CD4-positive, alpha-beta T cell treated with Interleukin-6 for 4 hours (primary cell): ENCODE results near the gene RNF126.
"Not testable (repeated sequence)": the region's sequence is repeated elsewhere in the genome, so short reads cannot be mapped to it uniquely, and the experiment has no call there.

Source experiments
- DNase-seq: peaks from one replicate; pipeline ENCODE4 v3.0.0-alpha.2; 2020; ENCODE audit warnings: mixed read lengths

The RNF126 gene

GRCh38 chr19:610801-611480, 52.1 kb downstream of the RNF126 start:
- DNase-seq, result peak; percentile 75

- peak; percentile 60 for DNase-seq
Measured at GRCh38 chr19:610071-610800, 52.8 kb downstream of the RNF126 start.

- DNase-seq, result no peak
Measured at GRCh38 chr19:609004-609346, 54.0 kb downstream of the RNF126 start.

GRCh38 chr19:608155-609003, 54.6 kb downstream of the RNF126 start:
- DNase-seq, result no peak

GRCh38 chr19:607301-608154, 55.5 kb downstream of the RNF126 start:
- no peak for DNase-seq

- DNase-seq, result not testable (repeated sequence)
Measured at GRCh38 chr19:605061-605971, 57.7 kb downstream of the RNF126 start.

- DNase-seq, result no peak
Measured at GRCh38 chr19:604355-604754, 58.7 kb downstream of the RNF126 start.

- DNase-seq, result not testable (repeated sequence)
Measured at GRCh38 chr19:603779-604178, 59.2 kb downstream of the RNF126 start.

- DNase-seq, result not testable (repeated sequence)
Measured at GRCh38 chr19:603302-603639, 59.7 kb downstream of the RNF126 start.

GRCh38 chr19:602391-603301, 60.4 kb downstream of the RNF126 start:
- no peak for DNase-seq

GRCh38 chr19:601790-602189, 61.2 kb downstream of the RNF126 start:
- DNase-seq, result no peak

GRCh38 chr19:601310-601709, 61.7 kb downstream of the RNF126 start:
- no peak for DNase-seq
